ENCODE measurements around the gene CHST7.
A peak's percentile ranks its signal among the peaks of the same experiment; 100 is the strongest.

CHST7 gene

GRCh38 chrX:46573892-46574773, 568 bp downstream of the CHST7 start:
- peak; percentile 46 for DNase-seq (ENCODE audit: low spot score)

GRCh38 chrX:46574774-46575381, 1.3 kb downstream of the CHST7 start:
- DNase-seq (ENCODE audit: low spot score), result no peak

- no peak for DNase-seq (ENCODE audit: low spot score)
Observed at GRCh38 chrX:46575586-46575985, 2.0 kb downstream of the CHST7 start.

- DNase-seq (ENCODE audit: low spot score), result no peak
Observed at GRCh38 chrX:46575991-46576392, 2.4 kb downstream of the CHST7 start.

GRCh38 chrX:46576458-46576857, 2.9 kb downstream of the CHST7 start:
- no peak for DNase-seq (ENCODE audit: low spot score)

GRCh38 chrX:46577221-46578005, 3.8 kb downstream of the CHST7 start:
- no peak for DNase-seq (ENCODE audit: low spot score)

GRCh38 chrX:46579250-46579649, 5.7 kb downstream of the CHST7 start:
- no peak for DNase-seq (ENCODE audit: low spot score)

GRCh38 chrX:46580613-46581012, 7.0 kb downstream of the CHST7 start:
- no peak for DNase-seq (ENCODE audit: low spot score)

GRCh38 chrX:46582325-46582724, 8.8 kb downstream of the CHST7 start:
- no peak for DNase-seq (ENCODE audit: low spot score)

GRCh38 chrX:46582966-46583365, 9.4 kb downstream of the CHST7 start:
- no peak for DNase-seq (ENCODE audit: low spot score)

- DNase-seq (ENCODE audit: low spot score), result no peak
Observed at GRCh38 chrX:46584736-46585135, 11.2 kb downstream of the CHST7 start.

GRCh38 chrX:46587158-46587557, 13.6 kb downstream of the CHST7 start:
- no peak for DNase-seq (ENCODE audit: low spot score)

- no peak for DNase-seq (ENCODE audit: low spot score)
Observed at GRCh38 chrX:46587753-46588171, 14.2 kb downstream of the CHST7 start.

- no peak for DNase-seq (ENCODE audit: low spot score)
Observed at GRCh38 chrX:46588263-46588662, 14.7 kb downstream of the CHST7 start.

- no peak for DNase-seq (ENCODE audit: low spot score)
Observed at GRCh38 chrX:46589977-46590723, 16.6 kb downstream of the CHST7 start.

- DNase-seq (ENCODE audit: low spot score), result no peak
Observed at GRCh38 chrX:46595084-46595483, 21.5 kb downstream of the CHST7 start.

GRCh38 chrX:46597208-46597607, 23.6 kb downstream of the CHST7 start:
- DNase-seq (ENCODE audit: low spot score), result no peak

GRCh38 chrX:46597771-46598170, 24.2 kb downstream of the CHST7 start:
- no peak for DNase-seq (ENCODE audit: low spot score)

- DNase-seq (ENCODE audit: low spot score), result no peak
Observed at GRCh38 chrX:46599051-46599560, 25.5 kb downstream of the CHST7 start.

GRCh38 chrX:46601283-46601682, 27.7 kb downstream of the CHST7 start:
- DNase-seq (ENCODE audit: low spot score), result no peak

GRCh38 chrX:46602468-46603102, 29.0 kb downstream of the CHST7 start:
- DNase-seq (ENCODE audit: low spot score), result no peak
